Gastrocnemius medialis (tissue), 4 donors: ENCODE results near the gene TRDN. TPM values are rescaled to one million over a fixed set of nuclear protein-coding genes. Genes with fewer than 3 reads are reported as not detected.
"Not testable (repeated sequence)": the region's sequence is repeated elsewhere in the genome, so short reads cannot be mapped to it uniquely, and the experiment has no call there.

Source experiments
- ATAC-seq, 2 donors: fragments of 150-250 bp; one replicate each; pipeline ENCODE4 v1.9.1; 2016
- DNase-seq, 2 donors: peaks; one replicate each; pipeline ENCODE4 v3.0.0-alpha.2; 2019
- H3K27ac ChIP-seq, 4 donors: fragments of 200-600 bp; sonication (generic); 1 replicate in 1 of 4; 2 replicates in 3 of 4; pipeline ENCODE4 v1.5.1; 2016 to 2018; ENCODE audit warnings: mild to moderate bottlenecking in 2 of 4, moderate library complexity in 1 of 4
- H3K27me3 ChIP-seq, 3 donors: fragments of 200-600 bp; sonication (generic) in 2 of 3; 1 replicate in 1 of 3; 2 replicates in 2 of 3; pipeline versions ENCODE4 v1.5.1 to v1.6.0; 2016 to 2019; ENCODE audit warnings: mild to moderate bottlenecking in 1 of 3, moderate library complexity in 1 of 3
- H3K36me3 ChIP-seq, 2 donors: fragments of 200-600 bp; sonication (generic) in 1 of 2; one replicate each; pipeline ENCODE4 v1.5.1; 2017 to 2018
- H3K4me1 ChIP-seq, 2 donors: fragments of 200-600 bp; sonication (generic) in 1 of 2; one replicate each; pipeline ENCODE4 v1.5.1; 2016 to 2017; ENCODE audit warnings: mild to moderate bottlenecking in 2 of 2
- H3K4me3 ChIP-seq, 4 donors: fragments of 200-600 bp; sonication (generic) in 3 of 4; 1 replicate in 1 of 4; 2 replicates in 3 of 4; pipeline ENCODE4 v1.5.1; 2016 to 2019; ENCODE audit warnings: mild to moderate bottlenecking in 2 of 4
- H3K9me3 ChIP-seq, 3 donors: fragments of 200-600 bp; sonication (generic) in 2 of 3; 1 replicate in 1 of 3; 2 replicates in 2 of 3; pipeline ENCODE4 v1.5.1; 2016 to 2019
- POLR2A ChIP-seq, 2 donors: fragments of 450-650 bp; IDR thresholded peaks; one replicate each; pipeline ENCODE4 v1.6.1; 2017; ENCODE audit warnings: antibody characterized with exemption in 2 of 2, mild to moderate bottlenecking in 2 of 2, moderate library complexity in 2 of 2
- in situ Hi-C, 4 donors: fragments of 200-750 bp; cut with MboI; loops; one replicate each; pipeline versions ENCODE4 v1.15.0 to v1.8.0; 2017; ENCODE audit warnings: low sequenced_read_pairs in 4 of 4
- intact Hi-C: fragments of 100-400 bp; cut with DNase I; formaldehyde crosslinking; loops from one replicate; pipeline ENCODE4 v1.15.1; 2023; ENCODE audit warnings: low total_unique reads
- total RNA-seq, 4 donors: library from RNA; depleted of rRNA; stranded (reverse); fragments of >200 nt; gene quantifications; one replicate each; pipeline versions ENCODE4 v1.1.0 to v1.2.3, GENCODE V29; 2016
- TF ChIP-seq, protein P1 (sequence below), 5 experiments: fragments of 450-650 bp in 3 of 5; fragments of 200-600 bp in 2 of 5; sonication (generic) in 2 of 5; IDR thresholded peaks in 4 of 5; conservative IDR thresholded peaks in 1 of 5; 1 replicate in 4 of 5; 2 replicates in 1 of 5; pipeline ENCODE4 v1.5.1; 2016 to 2019; ENCODE audit warnings: antibody characterized with exemption in 5 of 5, mild to moderate bottlenecking in 3 of 5, moderate library complexity in 3 of 5

The TRDN gene
- total RNA-seq, 4 donors from 2014 or later: 190 to 628 (median 296) TPM

DNA sequence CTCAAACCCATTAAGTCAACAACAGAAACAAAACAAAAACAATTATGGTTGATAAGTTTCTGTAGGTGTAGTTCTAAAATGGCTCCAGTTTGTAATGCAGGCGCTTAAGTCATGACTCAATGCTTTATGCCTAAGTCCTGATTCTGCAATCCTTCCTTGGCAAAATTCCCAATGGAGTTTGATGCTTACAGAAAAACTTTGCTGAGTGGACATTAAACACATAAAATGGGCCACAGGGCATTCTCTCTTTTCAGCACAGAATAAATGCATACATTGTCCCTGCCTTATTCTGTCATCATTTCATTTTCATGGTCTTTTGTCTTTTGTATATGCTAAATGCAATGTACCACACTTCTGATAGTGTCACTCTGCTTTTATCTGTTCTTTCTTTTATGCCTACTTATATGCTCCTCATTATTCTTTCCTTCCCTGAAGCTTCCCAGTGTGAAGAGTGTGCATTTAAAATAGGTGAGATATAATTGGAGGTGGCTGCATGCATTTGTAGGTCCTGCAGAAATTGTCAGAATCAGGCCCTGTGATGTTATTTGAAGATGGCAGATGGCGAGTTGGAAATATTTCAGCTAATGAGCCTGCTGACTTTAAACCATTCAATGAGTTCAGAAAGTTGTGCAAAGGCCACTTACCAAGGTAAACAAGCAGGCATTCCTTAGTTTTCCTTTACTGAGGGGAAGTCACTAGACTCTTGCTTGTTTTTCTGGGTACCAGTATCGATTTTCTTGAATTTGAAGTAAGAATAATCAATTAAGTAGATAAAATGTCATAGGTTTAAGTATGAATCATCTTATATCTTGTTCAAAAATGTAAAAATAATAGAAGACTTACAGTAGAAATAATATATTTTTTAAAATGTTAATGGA is 313.1 kb downstream of the TRDN start:
- TF ChIP-seq, protein P1, sequence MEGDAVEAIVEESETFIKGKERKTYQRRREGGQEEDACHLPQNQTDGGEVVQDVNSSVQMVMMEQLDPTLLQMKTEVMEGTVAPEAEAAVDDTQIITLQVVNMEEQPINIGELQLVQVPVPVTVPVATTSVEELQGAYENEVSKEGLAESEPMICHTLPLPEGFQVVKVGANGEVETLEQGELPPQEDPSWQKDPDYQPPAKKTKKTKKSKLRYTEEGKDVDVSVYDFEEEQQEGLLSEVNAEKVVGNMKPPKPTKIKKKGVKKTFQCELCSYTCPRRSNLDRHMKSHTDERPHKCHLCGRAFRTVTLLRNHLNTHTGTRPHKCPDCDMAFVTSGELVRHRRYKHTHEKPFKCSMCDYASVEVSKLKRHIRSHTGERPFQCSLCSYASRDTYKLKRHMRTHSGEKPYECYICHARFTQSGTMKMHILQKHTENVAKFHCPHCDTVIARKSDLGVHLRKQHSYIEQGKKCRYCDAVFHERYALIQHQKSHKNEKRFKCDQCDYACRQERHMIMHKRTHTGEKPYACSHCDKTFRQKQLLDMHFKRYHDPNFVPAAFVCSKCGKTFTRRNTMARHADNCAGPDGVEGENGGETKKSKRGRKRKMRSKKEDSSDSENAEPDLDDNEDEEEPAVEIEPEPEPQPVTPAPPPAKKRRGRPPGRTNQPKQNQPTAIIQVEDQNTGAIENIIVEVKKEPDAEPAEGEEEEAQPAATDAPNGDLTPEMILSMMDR (IDR thresholded peaks at IDR 0.05 in 4 of 5, conservative IDR thresholded peaks at IDR 0.05 in 1 of 5): no peak
- TF ChIP-seq POLR2A (IDR thresholded peaks at IDR 0.05): no peak

DNA sequence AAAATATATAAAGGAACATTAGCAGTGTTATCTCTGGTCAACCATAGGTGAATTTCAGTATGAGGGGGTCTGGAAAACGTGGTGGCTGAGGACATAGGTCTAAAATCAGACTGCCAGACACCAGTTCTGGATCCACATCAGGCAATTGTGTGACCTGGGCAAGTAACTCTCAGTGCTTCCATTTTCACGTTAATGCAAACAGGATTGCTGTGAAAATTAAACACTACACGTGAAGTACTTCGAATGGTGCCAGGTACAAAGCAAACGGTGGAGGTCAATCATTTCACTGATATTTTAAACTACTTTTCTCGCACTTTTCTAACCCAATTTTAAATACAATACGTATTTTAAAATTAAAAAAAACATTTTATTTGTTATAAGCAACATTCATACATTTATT is 315.7 kb downstream of the TRDN start:
- no peak for DNase-seq
- H3K4me3 ChIP-seq: no peak overlapping the region
- peaks cover 0 to 6% of the 10 kb centered on the region in 2 donors for H3K36me3 ChIP-seq
- peak overlapping the region in 1 of 4 donors; percentile 7 for H3K27ac ChIP-seq
- no peak for ATAC-seq
- no peaks in the 10 kb centered on the region for H3K4me1 ChIP-seq
- in situ Hi-C loops (loop anchor here in 3 of 4 donors (25.0 kb wide), 2 partner anchors 434 to 584 kb away; no protein-coding TSS in a partner anchor), intact Hi-C loops (no loop called here)
- no peaks in the 10 kb centered on the region for H3K9me3 ChIP-seq
- TF ChIP-seq POLR2A (IDR thresholded peaks at IDR 0.05): no peak
- TF ChIP-seq, protein P1 (IDR thresholded peaks at IDR 0.05 in 4 of 5, conservative IDR thresholded peaks at IDR 0.05 in 1 of 5): no peak
- H3K27me3 ChIP-seq: no peaks in the 10 kb centered on the region

More for the DNA sequence above, 313.1 kb downstream of the TRDN start:
- ATAC-seq (peak in 1 of 2 donors; percentile 42), DNase-seq (no peak)
- Histone ChIP-seq H3K36me3 (peaks cover 0 to 6% of the 10 kb centered on the region in 2 donors), H3K4me3 (no peak overlapping the region), H3K27me3 (no peaks in the 10 kb centered on the region), H3K27ac (peak overlapping the region in 3 of 4 donors; percentile 4 to 25 (median 15)), H3K4me1 (no peaks in the 10 kb centered on the region), H3K9me3 (no peaks in the 10 kb centered on the region)
- in situ Hi-C loops (loop anchor here in 3 of 4 donors (25.0 kb wide), 2 partner anchors 436 to 586 kb away; no protein-coding TSS in a partner anchor), intact Hi-C loops (no loop called here)

DNA sequence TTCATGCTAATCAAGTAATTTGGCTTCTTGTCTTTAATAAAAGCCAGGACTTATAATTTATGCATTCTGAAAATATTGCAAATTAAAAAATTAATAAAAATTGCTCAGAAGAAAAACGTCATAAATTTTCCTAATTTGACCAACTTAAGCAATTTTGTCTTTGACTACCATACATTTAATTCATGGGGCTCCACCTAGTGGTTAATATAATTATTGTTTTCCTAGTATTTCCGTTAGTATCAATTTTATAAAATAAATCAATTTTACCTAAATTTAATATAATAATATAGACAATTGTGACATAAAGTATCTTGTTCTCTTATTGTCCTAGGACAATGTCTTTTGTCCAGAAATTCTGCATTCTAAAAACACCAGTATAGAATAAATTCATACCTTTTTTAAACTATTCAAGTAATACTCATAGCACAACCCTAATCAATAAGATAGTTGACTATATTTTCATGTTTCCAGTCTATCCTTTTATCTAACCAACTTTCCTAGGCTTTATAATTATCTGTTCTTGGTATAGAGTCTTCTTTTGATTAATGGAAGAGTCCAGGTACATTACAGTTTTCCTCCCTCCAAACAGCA is 319.9 kb downstream of the TRDN start:
- Histone ChIP-seq H3K4me3 (no peak overlapping the region), H3K27me3 (no peaks in the 10 kb centered on the region)
- in situ Hi-C loops: loop anchor here (5.0 to 25.0 kb wide), 4 partner anchors 430 to 580 kb away; no protein-coding TSS in a partner anchor

DNA sequence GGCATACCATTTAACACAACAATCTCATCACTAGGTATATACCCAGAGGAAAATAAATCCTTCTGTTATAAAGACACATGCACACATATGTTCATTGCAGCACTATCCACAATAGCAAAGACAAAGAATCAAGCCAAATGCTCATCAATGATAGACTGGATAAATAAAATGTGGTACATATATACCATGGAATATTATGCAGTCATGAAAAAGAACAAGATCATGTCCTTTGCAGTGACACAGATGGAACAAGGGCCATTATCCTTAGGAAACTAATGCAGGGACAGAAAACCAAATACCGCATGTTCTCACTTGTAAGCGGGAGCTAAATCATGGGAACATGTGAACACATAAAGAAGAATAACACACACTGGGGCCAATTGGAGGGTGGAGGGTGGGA is 322.3 kb downstream of the TRDN start:
- intact Hi-C loops: loop anchor here (10.0 kb wide), 1 partner anchor 580 kb away; no protein-coding TSS in a partner anchor
- not testable (repeated sequence) for H3K9me3 ChIP-seq, DNase-seq, H3K4me3 ChIP-seq, H3K36me3 ChIP-seq, ATAC-seq, H3K4me1 ChIP-seq, H3K27ac ChIP-seq, H3K27me3 ChIP-seq
- in situ Hi-C loops: loop anchor here (10.0 to 25.0 kb wide), 3 partner anchors 427 to 577 kb away; no protein-coding TSS in a partner anchor

More for the DNA sequence above, 319.9 kb downstream of the TRDN start:
- peaks cover 0 to 12% of the 10 kb centered on the region in 2 donors for H3K36me3 ChIP-seq
- no peaks in the 10 kb centered on the region for H3K9me3 ChIP-seq
- TF ChIP-seq, protein P1 (IDR thresholded peaks at IDR 0.05 in 4 of 5, conservative IDR thresholded peaks at IDR 0.05 in 1 of 5): peak in 4 of 5 experiments; percentile 15 to 71 (median 54)
- TF ChIP-seq POLR2A (IDR thresholded peaks at IDR 0.05): no peak
- intact Hi-C loops: loop anchor here (2.0 to 10.0 kb wide), 2 partner anchors 448 to 582 kb away; no protein-coding TSS in a partner anchor
- H3K27ac ChIP-seq: no peak overlapping the region
- no peak for ATAC-seq
- H3K4me1 ChIP-seq: no peaks in the 10 kb centered on the region
- DNase-seq: no peak
